GM23248 (cell line): Measurements from ENCODE around the gene WWOX.

Source experiments
- EZH2 ChIP-seq: fragments of 200-600 bp; sonication (generic); IDR thresholded peaks from 2 replicates; pipeline ENCODE4 v1.6.1; 2018; ENCODE audit warnings: antibody characterized with exemption, mild to moderate bottlenecking; ENCODE audit not compliant: insufficient read depth, poor library complexity, severe bottlenecking
- EZH2phosphoT487 ChIP-seq: fragments of 200-600 bp; sonication (generic); IDR thresholded peaks from 2 replicates; pipeline ENCODE4 v1.6.1; 2018; ENCODE audit warnings: antibody characterized with exemption, moderate library complexity, mild to moderate bottlenecking, low read depth; ENCODE audit not compliant: insufficient read depth

DNA sequence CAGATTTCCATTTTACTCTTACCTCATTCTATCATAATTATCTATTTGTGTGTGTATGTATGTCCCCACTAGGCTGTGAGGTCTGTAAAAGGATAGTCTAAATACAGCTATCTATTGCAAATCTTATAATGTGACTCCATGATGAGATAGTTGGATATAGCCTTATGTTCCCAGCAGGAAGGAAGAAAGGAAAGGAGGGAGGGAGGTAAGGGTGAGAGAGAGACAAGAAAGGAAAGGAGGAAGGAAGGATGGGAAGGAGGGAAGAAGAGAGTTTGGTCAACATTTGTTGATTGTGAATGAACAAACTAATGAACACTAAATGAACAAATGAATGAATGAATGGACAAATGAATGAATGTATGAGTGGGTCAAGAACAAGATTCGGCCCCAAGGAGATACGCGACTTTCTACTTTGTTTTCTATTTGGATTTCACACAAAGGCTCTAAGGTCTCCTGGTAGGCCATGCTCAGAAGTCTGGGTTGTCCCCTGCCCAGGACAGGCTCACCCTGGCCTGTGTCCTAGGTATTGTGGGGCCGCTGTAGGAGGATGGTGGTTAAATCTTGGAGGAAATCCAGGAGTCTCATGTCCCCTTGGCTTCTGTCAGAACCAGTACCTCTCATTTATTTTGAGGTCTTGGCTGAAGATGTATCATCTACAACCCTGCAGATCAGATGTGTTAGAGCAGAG is 195.2 kb downstream of the WWOX start:
- TF ChIP-seq EZH2: no peak
- no peak for TF ChIP-seq EZH2phosphoT487
